Activated CD4-positive, alpha-beta T cell treated with anti-CD3 and anti-CD28 coated beads for 4 hours (primary cell): ENCODE results near the gene ERAP2.
"Not testable (repeated sequence)": the region's sequence is repeated elsewhere in the genome, so short reads cannot be mapped to it uniquely, and the experiment has no call there.

ENCODE experiments used
- DNase-seq, 2 donors: peaks; one replicate each; pipeline ENCODE4 v3.0.0-alpha.2; 2020

ERAP2 gene, protein sequence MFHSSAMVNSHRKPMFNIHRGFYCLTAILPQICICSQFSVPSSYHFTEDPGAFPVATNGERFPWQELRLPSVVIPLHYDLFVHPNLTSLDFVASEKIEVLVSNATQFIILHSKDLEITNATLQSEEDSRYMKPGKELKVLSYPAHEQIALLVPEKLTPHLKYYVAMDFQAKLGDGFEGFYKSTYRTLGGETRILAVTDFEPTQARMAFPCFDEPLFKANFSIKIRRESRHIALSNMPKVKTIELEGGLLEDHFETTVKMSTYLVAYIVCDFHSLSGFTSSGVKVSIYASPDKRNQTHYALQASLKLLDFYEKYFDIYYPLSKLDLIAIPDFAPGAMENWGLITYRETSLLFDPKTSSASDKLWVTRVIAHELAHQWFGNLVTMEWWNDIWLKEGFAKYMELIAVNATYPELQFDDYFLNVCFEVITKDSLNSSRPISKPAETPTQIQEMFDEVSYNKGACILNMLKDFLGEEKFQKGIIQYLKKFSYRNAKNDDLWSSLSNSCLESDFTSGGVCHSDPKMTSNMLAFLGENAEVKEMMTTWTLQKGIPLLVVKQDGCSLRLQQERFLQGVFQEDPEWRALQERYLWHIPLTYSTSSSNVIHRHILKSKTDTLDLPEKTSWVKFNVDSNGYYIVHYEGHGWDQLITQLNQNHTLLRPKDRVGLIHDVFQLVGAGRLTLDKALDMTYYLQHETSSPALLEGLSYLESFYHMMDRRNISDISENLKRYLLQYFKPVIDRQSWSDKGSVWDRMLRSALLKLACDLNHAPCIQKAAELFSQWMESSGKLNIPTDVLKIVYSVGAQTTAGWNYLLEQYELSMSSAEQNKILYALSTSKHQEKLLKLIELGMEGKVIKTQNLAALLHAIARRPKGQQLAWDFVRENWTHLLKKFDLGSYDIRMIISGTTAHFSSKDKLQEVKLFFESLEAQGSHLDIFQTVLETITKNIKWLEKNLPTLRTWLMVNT

DNA sequence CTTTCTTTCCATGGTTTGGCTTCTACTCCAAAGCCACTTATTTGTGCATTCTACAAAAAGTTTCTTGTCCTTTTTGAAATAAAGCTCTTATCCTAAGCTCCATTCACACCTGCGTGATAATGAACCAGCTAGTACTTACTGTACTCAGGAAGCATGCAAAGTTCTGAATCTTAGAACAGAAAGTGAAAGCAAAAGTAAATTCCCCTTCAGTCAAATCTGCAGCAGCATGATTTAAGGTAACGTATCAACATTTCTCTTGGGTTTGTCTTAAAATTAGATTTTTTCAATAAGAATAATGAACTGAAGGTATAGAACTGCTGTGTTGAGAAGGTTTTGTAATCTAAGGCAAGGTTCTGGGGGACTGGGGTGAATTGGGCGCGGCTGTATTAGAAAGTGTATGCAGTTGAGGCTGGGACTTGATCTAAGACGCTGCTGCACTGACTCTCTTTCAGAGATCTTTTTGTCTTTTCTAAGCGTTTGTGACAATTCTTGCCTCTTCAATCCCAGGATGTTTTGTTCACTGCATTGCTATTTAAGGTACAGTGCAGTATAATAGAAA is at the start of gene ERAP2:
Gene ERAP2 (plus strand): TSS at position 209 of the 559 bp plus-strand sequence. CDS start 3,186 bp downstream, outside the sequence.
- DNase-seq: peak in 1 of 2 donors; percentile 14

DNA sequence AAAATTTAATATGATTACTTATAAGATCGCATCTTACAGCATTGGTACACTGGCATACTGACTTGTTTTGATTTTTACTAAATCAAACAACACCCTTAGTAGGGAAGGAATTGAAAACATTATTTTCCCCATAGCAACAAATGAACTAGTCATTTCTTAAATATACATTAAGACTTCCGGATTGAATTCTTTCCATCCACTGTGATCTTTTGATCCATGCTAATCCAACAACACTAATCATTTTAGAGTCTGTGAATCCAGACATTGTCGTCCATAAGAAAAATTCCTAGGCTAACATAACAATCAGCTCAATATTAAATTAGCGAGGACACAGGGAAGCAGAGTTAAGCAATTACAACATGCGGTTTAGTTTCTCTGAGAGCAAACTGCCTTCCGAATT is 47.0 kb upstream of the ERAP2 start:
- DNase-seq: no peak

DNA sequence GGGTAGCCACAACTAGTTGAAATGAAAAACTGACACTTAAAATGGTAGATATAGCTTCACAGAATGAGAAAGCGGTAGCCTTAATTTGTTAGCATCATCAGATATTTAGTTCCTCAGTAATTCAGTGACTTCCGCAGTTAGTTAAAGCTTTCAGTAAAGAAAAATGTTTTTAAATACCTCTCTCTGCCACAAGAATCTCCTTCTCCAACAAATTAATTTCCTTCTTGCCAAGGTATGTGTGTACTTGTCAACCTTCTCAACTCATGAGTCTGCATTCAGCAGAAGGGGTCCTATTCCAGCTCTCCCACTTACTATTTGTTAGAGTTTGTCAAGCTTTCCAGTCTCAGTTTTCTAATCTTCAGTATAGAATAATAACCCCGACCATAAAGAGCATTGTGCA is 42.3 kb upstream of the ERAP2 start:
- DNase-seq: no peak

DNA sequence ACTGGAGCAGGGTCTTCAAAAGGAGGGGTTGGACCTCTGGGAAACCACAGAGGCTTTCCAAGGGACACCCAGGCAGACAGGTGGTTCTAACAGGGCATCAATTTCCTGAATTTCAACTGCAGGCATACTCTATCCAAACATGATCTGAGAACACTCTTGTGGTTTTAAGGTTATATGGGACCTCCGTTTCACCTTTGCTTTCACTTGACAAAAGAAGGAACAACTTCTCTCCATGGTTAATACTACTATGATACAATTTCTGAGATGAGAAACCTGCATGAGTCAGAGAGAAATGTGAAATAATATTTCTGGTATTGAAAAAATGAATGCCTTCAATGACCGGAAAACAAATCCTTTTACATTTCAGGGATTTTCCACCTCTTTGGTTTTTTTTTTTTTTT is 40.5 kb upstream of the ERAP2 start:
- DNase-seq: no peak

DNA sequence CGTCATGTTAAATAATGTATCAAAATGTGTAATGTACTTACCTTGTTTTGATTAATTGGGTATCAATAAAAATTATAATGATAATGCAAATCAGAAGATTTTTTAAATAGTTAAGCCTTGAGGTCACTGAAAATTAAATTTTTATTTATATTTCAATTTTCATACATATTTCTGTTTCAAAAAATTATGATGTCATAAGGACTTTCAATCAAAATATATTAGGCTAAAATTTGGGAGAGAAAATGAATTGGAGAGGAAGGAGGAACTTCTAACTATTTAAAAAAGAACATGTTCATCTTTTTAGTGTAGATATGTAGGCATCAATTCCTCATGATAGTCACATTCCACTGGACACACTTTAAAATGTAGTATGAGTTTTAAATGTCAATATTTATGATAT is 39.5 kb upstream of the ERAP2 start:
- no peak for DNase-seq

DNA sequence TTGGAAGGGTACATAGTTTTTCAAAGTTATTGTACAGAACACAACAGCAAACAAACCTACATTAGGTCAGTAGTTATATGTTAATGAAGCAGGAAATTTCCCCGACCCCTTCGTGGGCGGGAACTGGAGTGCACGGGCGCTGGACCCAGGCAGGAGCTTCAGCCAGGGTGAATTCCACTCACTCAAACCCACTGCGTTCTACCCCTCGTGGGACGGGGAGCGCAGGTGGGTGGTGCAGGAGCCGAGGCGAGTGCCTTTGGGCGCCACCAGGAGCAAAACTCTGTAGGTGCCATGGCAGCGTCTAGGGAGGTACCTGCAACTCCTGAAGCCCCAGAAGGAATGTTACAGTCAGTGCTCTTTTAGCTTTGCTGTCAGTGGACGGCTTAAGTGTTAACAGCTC is 39.0 kb upstream of the ERAP2 start:
- DNase-seq: no peak

DNA sequence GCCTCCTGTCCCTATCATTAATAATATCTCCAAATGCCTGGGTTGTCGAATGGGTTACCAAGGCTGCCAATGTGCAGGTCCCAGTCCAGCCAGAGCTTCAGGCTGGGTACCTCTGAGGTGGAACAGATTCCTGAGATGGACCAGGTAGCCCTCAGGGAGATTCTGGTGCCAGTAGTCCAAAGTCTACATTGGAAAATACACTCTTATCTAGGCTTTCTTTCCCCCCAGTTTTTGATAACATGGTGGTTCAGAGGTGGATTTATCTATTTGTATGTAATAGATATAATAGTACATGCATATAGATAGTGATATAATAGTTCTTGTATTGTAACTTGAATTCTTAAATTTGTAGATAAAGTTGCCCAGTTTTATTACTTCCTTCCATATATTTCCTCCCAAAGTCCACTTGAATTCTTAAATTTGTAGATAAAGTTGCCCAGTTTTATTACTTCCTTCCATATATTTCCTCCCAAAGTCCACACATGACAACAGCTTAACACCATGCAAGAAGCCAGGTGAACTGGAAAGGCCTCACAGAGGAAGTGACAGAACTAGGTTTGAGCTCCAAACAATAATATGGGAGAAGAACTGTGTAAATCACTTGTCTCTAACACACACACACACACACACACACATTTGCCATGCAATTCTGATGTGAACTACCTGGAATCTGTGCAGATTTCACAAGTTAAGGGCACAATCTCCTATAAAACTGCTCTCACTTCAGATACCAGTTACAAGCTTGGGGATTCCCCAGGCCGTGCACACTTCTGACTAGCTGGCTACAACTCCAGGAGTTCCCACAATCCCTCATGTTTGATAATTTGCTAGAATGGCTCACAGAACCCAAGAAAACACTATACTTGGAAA is 37.9 kb upstream of the ERAP2 start:
- DNase-seq: no peak

DNA sequence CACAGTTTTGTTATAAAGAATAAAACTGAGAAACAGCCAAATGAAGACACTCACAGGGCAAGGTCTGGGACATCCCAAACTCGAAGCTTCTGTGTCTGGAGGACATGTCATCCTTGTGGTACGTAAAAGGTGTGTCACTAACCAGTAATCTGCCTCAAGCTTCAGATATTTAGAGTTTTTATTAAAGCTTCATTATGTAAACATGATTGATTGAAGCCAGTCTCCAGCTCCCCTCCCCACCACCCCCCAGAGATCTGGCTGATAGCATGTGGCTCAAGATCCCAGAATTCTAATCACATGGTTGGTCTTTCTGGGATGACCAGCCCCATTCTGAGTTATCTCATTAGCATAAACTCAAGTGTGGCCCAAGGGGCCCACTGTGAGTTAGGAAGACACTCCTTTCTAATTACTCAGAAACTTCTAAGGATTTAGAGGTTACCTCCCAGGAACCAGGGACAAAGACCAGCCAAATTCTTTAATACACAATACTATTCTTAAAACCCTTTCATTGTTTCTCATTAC is 37.2 kb upstream of the ERAP2 start:
- DNase-seq: no peak

DNA sequence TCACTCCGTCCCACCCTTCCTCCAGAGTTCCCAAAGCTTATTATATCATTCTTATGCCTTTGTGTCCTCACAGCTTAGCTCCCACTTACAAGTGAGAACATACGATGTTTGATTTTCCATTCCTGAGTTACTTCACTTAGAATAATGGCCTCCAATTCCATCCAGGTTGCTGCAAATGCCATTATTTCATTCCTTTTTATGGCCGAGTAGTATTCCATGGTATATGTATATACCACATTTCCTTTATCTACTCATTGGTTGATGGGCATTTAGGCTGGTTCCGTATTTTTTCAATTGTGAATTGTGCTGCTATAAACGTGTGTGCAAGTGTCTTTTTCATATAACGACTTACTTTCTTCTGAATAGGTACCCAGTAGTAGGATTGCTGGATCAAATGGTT is 34.4 kb upstream of the ERAP2 start:
- DNase-seq: not testable (repeated sequence)

DNA sequence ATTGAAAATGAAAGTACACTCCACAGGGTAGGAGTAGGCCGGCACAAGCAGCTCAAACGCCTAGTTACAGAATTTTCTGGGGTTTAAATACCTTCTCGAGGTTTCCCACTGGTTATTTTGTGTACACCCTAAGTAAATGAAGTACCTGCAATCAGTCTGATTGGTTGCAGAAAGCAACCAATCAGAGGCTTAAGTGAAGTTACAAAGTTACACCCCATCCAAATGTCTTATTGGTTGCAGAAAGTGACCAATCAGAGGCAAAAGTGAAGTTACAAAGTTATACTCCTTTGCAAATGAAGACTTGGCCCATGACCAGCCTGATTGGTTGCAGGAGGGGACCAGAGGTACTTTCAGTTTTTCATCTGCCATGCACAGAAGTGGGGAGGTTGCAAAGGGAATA is 33.2 kb upstream of the ERAP2 start:
- DNase-seq: no peak

DNA sequence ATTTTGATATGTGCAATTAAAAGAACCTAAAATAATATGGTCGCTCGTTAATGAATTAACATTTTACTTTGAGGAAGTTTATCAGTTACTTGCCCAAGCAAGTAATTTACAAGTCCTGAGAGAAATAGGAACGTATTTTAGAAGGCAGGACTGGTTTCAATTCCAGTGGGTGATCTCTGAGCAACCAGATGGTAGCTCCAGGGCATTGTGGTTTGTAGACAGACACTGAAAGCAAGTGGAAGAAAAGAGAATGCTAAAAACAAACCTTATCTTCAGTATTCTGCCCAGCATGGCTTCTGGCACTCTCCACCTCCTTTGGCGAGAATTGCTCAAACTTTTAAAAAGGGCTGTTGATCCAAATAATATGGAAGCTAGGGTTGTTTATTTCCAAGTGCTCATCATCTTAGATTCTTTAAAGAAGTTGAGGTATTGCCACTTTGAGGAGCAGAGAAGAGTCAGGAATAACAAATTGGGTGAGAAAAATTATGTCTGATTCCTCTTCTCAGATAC is 31.8 kb upstream of the ERAP2 start:
- no peak for DNase-seq

DNA sequence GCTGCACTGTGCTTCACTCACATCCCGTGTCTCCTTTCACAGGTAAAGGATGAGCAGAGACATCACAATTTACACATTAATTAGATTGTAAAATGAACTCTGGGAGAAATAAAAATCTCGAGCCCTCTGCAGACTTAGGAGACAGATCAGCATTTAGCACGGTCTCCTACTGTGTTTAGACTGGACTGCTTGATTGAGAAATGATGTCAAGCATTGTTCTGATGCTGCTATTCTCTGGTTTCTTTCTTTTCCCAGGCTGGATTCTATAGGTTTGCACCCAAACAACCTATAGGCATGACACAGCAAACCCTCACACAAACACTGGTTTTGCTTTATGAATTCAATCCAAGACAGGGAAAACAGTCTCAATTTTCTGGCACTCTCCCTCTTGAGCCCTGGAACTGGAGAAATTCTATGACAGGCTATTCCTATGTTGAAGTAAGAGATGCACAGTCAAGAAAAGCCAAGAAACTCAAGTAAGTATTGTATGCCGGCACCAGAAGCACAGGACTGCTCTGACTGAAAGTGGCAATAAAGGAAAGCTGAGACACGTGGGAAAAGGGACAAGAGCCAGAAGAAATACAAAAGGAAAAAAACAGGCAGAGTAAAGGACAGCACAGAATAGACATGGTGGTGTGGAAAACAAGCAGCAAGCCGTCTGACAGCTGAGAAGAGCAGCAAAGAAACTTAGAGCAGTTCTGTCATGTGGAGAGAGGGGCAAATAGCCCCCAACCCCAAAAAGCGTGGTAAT is 24.8 kb upstream of the ERAP2 start:
- no peak for DNase-seq

DNA sequence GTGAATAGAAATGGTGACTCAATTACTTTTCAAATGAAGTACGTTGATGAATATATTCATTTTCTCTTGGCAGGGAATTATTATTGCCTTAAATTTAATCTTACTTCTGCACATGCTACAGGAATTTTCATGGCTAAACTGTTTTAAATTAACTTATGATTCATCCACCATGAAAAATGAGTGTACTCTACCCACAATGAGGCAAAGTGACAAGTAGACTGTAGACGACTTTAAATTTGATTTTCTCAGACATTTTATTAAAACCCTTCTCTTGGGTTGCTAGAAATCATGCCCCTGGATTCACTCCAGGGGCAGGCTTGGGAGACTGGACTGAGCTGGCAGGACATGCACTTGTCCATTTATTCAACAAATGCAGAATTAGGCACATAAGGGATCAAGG is 23.5 kb upstream of the ERAP2 start:
- DNase-seq: no peak

DNA sequence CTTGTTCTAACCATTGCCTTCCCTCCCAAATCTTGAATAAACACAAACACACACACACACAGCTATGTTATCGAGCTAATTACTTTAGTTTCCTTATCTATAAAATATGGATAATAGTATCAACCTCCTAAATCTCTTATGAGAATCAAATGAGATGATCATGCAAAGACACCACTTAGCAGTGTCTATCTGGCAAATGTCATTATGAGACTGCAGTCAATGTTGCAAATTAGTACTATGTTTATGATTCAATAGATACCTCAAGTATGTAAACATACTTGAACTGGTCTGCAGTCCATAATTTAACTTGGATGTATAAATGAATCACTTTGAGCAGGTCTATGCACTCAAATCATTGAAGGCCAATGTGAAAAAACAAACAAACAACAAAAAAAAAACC is 22.2 kb upstream of the ERAP2 start:
- no peak for DNase-seq

DNA sequence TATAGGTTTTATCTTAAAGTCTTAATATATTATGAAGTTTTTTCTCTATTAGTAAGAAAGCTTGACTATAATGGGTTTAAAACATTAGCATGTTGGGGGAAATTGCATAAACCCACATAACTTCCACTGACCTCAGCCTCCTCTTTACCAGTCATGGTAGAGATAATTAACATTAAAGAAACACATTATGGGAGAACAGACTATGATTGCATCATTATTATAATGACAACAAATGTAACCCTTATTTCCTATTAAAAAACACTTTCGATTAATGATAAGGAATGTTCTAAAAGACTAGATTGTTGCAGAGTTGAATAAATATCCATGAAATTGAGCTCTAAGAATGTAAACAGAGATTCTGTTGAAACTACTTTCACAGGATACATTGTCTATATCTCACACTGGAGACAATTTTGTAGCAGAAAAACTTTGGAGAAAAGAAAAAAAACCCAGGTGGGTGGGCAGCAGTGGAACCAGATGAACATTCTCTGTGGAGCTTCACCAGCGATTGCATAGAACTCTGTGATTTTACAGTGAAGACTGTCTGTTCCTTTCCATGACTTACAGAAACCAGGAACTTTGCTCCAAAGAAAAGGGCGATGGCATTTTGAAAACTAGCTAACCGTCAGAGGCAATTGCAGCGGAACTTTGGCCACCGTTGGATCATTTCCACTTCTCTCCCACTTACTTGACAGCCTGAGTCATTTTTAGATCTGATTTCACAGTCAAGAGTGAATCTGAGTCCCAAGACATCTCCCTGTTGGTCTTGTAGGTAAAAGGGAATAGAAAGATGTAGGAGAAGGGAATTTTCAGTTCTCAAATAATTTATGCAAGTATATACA is 21.0 kb upstream of the ERAP2 start:
- no peak for DNase-seq

DNA sequence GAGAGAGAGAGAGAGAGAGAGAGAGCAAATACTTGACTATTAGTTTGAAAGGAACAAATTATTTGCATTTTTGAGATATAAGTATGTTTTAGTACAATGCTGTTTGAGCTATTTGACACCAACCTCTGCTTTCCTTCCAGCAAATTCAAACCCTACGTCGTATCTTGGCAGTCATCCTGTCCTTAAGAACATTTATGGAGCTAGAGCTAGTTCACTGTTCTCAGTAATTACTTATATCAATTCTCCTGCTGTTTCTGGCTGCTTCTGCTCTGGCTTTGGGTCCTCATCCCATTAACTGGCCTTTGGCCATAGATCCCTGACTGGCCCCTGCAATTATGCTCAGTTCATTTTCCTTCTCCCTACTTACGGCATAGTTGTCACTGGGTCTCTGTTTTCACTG is 19.9 kb upstream of the ERAP2 start:
- no peak for DNase-seq

DNA sequence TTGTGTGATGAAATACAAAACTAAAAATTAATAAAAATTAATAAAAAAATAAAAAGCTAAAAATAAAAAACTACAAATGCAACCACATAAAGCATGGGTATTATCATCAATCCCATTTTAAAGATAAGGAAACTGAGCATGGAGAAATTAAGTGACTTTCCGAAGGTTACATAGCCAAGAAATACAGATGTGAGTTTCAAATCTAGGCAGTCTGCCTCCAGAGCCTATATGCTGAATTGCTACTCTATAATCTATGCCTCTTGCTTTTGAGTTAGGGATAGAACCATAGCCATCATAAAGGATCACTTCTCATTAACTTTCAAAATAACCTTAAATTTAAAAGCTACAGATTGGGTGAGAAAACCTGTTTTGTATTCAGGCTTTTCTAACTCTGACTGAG is 18.8 kb upstream of the ERAP2 start:
- no peak for DNase-seq

DNA sequence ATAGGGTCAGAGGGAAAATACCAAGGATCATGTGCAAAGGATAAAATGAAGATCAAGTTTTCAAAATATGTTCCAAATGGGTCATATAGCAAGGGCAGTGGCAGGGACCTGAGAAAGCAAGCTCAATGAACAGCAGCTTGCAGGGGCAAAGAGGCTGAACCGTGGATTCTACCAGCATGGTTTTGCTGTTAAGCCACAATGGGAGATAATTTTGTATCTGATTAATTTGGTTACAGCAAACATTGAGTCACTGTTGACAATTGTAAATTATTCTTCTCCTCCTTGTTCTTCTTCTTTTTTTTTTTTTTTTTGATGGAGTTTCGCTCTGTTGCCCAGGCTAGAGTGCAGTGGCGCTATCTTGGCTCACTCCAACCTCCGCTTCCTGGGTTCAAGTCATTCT is 18.4 kb upstream of the ERAP2 start:
- no peak for DNase-seq

DNA sequence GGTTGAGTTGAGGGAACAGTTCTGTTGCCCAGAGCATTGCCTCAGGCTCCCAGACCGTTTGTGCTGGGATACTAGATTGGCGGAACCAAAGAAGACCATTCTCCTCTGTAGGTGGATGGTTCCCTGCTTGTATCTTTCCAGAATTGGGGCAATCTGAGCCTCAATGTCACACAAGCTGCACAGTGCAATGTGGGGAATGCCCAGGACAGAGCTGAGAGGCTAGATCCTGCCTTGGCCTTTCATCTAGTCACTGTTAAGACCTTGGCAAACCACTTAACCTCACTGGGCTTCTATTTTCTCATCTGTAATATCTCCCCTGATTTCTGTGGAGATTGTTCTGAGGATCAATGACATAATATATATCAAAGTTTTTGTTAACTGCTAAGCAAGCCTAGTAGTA is 16.9 kb upstream of the ERAP2 start:
- DNase-seq: no peak

DNA sequence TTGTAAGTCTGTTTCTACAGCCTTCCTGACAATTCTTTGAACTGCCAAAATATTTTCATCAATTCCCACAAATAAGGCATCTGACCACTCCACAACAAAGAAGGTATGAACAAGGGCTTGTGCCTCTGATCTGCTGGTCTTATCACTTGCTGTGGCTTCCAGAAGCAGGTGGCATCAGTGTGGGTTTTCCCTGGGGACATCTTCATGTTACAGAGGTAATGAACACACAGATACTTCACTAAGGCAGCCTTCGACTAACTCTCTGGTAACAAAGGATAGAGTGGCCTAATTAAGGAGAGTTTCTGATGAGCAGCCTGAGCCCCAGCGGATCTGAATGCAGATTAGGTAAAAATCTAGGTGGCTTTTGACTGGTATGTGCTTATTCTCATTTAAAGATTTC is 15.2 kb upstream of the ERAP2 start:
- no peak for DNase-seq
